Gastrocnemius medialis (tissue), 4 donors: ENCODE results near the gene CACNA1G. TPM values are rescaled to one million over a fixed set of nuclear protein-coding genes. Genes with fewer than 3 reads are reported as not detected.

Experiments
- ATAC-seq, 2 donors: fragments of 150-250 bp; one replicate each; pipeline ENCODE4 v1.9.1; 2016
- DNase-seq, 2 donors: peaks; one replicate each; pipeline ENCODE4 v3.0.0-alpha.2; 2019
- H3K27ac ChIP-seq, 4 donors: fragments of 200-600 bp; sonication (generic); 1 replicate in 1 of 4; 2 replicates in 3 of 4; pipeline ENCODE4 v1.5.1; 2016 to 2018; ENCODE audit warnings: mild to moderate bottlenecking in 2 of 4, moderate library complexity in 1 of 4
- H3K27me3 ChIP-seq, 3 donors: fragments of 200-600 bp; sonication (generic) in 2 of 3; 1 replicate in 1 of 3; 2 replicates in 2 of 3; pipeline versions ENCODE4 v1.5.1 to v1.6.0; 2016 to 2019; ENCODE audit warnings: mild to moderate bottlenecking in 1 of 3, moderate library complexity in 1 of 3
- H3K36me3 ChIP-seq, 2 donors: fragments of 200-600 bp; sonication (generic) in 1 of 2; one replicate each; pipeline ENCODE4 v1.5.1; 2017 to 2018
- H3K4me1 ChIP-seq, 2 donors: fragments of 200-600 bp; sonication (generic) in 1 of 2; one replicate each; pipeline ENCODE4 v1.5.1; 2016 to 2017; ENCODE audit warnings: mild to moderate bottlenecking in 2 of 2
- H3K4me3 ChIP-seq, 4 donors: fragments of 200-600 bp; sonication (generic) in 3 of 4; 1 replicate in 1 of 4; 2 replicates in 3 of 4; pipeline ENCODE4 v1.5.1; 2016 to 2019; ENCODE audit warnings: mild to moderate bottlenecking in 2 of 4
- H3K9me3 ChIP-seq, 3 donors: fragments of 200-600 bp; sonication (generic) in 2 of 3; 1 replicate in 1 of 3; 2 replicates in 2 of 3; pipeline ENCODE4 v1.5.1; 2016 to 2019
- POLR2A ChIP-seq, 2 donors: fragments of 450-650 bp; IDR thresholded peaks; one replicate each; pipeline ENCODE4 v1.6.1; 2017; ENCODE audit warnings: antibody characterized with exemption in 2 of 2, mild to moderate bottlenecking in 2 of 2, moderate library complexity in 2 of 2
- in situ Hi-C, 4 donors: fragments of 200-750 bp; cut with MboI; loops; one replicate each; pipeline versions ENCODE4 v1.15.0 to v1.8.0; 2017; ENCODE audit warnings: low sequenced_read_pairs in 4 of 4
- intact Hi-C: fragments of 100-400 bp; cut with DNase I; formaldehyde crosslinking; loops from one replicate; pipeline ENCODE4 v1.15.1; 2023; ENCODE audit warnings: low total_unique reads
- total RNA-seq, 4 donors: library from RNA; depleted of rRNA; stranded (reverse); fragments of >200 nt; gene quantifications; one replicate each; pipeline versions ENCODE4 v1.1.0 to v1.2.3, GENCODE V29; 2016
- TF ChIP-seq, protein P1 (sequence below), 5 experiments: fragments of 450-650 bp in 3 of 5; fragments of 200-600 bp in 2 of 5; sonication (generic) in 2 of 5; IDR thresholded peaks in 4 of 5; conservative IDR thresholded peaks in 1 of 5; 1 replicate in 4 of 5; 2 replicates in 1 of 5; pipeline ENCODE4 v1.5.1; 2016 to 2019; ENCODE audit warnings: antibody characterized with exemption in 5 of 5, mild to moderate bottlenecking in 3 of 5, moderate library complexity in 3 of 5

The CACNA1G gene
- total RNA-seq, 4 donors from 2014 or later = 0.09 to 0.10 TPM; not detected in 2

- no peak for TF ChIP-seq POLR2A (IDR thresholded peaks at IDR 0.05)
- TF ChIP-seq, protein P1, sequence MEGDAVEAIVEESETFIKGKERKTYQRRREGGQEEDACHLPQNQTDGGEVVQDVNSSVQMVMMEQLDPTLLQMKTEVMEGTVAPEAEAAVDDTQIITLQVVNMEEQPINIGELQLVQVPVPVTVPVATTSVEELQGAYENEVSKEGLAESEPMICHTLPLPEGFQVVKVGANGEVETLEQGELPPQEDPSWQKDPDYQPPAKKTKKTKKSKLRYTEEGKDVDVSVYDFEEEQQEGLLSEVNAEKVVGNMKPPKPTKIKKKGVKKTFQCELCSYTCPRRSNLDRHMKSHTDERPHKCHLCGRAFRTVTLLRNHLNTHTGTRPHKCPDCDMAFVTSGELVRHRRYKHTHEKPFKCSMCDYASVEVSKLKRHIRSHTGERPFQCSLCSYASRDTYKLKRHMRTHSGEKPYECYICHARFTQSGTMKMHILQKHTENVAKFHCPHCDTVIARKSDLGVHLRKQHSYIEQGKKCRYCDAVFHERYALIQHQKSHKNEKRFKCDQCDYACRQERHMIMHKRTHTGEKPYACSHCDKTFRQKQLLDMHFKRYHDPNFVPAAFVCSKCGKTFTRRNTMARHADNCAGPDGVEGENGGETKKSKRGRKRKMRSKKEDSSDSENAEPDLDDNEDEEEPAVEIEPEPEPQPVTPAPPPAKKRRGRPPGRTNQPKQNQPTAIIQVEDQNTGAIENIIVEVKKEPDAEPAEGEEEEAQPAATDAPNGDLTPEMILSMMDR (IDR thresholded peaks at IDR 0.05 in 4 of 5, conservative IDR thresholded peaks at IDR 0.05 in 1 of 5) = no peak
- in situ Hi-C loops (loop anchor here (5.0 to 25.0 kb wide), 7 partner anchors 78 to 405 kb away; partner anchors contain the start of genes ABCC3 (in 1 of the 4) and WFIKKN2 (in 1 of the 4)), intact Hi-C loops (loop anchor here (5.0 kb wide), 1 partner anchor 403 kb away; no protein-coding TSS in a partner anchor)
- ATAC-seq (no peak), DNase-seq (no peak)
- Histone ChIP-seq H3K4me3 (no peak overlapping the region), H3K36me3 (peaks cover 0 to 8% of the 10 kb centered on the region in 2 donors), H3K27ac (no peak overlapping the region), H3K27me3 (no peaks in the 10 kb centered on the region), H3K4me1 (peaks cover 10 to 14% of the 10 kb centered on the region in 2 donors), H3K9me3 (no peaks in the 10 kb centered on the region)
Observed at GRCh38 chr17:50549256-50549941, 11.1 kb upstream of the CACNA1G start.

DNA sequence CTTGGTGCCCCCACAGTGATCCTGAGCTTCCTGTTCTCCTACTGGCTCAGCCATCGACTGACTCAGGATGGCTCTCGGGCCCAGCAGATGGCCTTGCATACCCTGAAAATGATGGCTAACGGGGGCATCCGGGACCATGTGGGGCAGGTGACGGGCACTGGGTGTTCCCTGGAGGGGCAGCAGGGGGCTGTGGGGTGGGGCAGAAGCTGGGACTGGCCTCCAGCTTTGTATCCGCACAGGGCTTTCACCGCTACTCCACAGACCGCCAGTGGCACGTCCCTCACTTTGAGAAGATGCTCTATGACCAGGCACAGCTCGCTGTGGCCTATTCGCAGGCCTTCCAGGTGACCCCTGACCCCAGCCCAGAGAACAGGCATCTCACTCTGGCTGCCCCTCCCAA, 10.5 kb upstream of the CACNA1G start:
- DNase-seq = no peak
- Histone ChIP-seq H3K27ac (no peak overlapping the region), H3K4me1 (peaks cover 10 to 14% of the 10 kb centered on the region in 2 donors), H3K9me3 (no peaks in the 10 kb centered on the region), H3K36me3 (peaks cover 0 to 8% of the 10 kb centered on the region in 2 donors), H3K27me3 (no peaks in the 10 kb centered on the region), H3K4me3 (no peak overlapping the region)
- intact Hi-C loops = loop anchor here (5.0 kb wide), 1 partner anchor 402 kb away; no protein-coding TSS in a partner anchor
- TF ChIP-seq, protein P1 (IDR thresholded peaks at IDR 0.05 in 4 of 5, conservative IDR thresholded peaks at IDR 0.05 in 1 of 5) = no peak
- TF ChIP-seq POLR2A (IDR thresholded peaks at IDR 0.05) = no peak
- in situ Hi-C loops = loop anchor here (5.0 to 25.0 kb wide), 8 partner anchors 75 to 405 kb away; partner anchors contain the start of genes ABCC3 (in 1 of the 4) and WFIKKN2 (in 1 of the 4)
- ATAC-seq = no peak

- peaks cover 10 to 14% of the 10 kb centered on the region in 2 donors for H3K4me1 ChIP-seq
- no peak overlapping the region for H3K4me3 ChIP-seq
- intact Hi-C loops (no loop called here), in situ Hi-C loops (loop anchor here in 1 of 4 donors (10.0 kb wide), 2 partner anchors 74 to 144 kb away; no protein-coding TSS in a partner anchor)
- TF ChIP-seq, protein P1 (IDR thresholded peaks at IDR 0.05 in 4 of 5, conservative IDR thresholded peaks at IDR 0.05 in 1 of 5) = peak; percentile 56 to 71 (median 59)
- no peak for TF ChIP-seq POLR2A (IDR thresholded peaks at IDR 0.05)
- H3K36me3 ChIP-seq = peaks cover 0 to 8% of the 10 kb centered on the region in 2 donors
- H3K27ac ChIP-seq = peak overlapping the region in 2 of 4 donors; percentile 61 to 70
- no peaks in the 10 kb centered on the region for H3K9me3 ChIP-seq
- no peaks in the 10 kb centered on the region for H3K27me3 ChIP-seq
- ATAC-seq (peak; percentile 45 to 61), DNase-seq (peak; percentile 49 to 74)
Observed at GRCh38 chr17:50550661-50551432, 9.7 kb upstream of the CACNA1G start.

- Histone ChIP-seq H3K27ac (no peak overlapping the region), H3K4me1 (peaks cover 10 to 13% of the 10 kb centered on the region in 2 donors), H3K4me3 (no peak overlapping the region), H3K36me3 (peaks cover 0 to 8% of the 10 kb centered on the region in 2 donors), H3K27me3 (no peaks in the 10 kb centered on the region), H3K9me3 (no peaks in the 10 kb centered on the region)
- TF ChIP-seq POLR2A (IDR thresholded peaks at IDR 0.05) = no peak
- TF ChIP-seq, protein P1 (IDR thresholded peaks at IDR 0.05 in 4 of 5, conservative IDR thresholded peaks at IDR 0.05 in 1 of 5) = no peak
- in situ Hi-C loops (loop anchor here in 1 of 4 donors (10.0 kb wide), 2 partner anchors 73 to 143 kb away; no protein-coding TSS in a partner anchor), intact Hi-C loops (no loop called here)
- no peak for ATAC-seq
- no peak for DNase-seq
Observed at GRCh38 chr17:50551433-50551815, 9.1 kb upstream of the CACNA1G start.
